K562 (cell line): ENCODE results near the gene SIGLEC6. TPM values are rescaled to one million over a fixed set of nuclear protein-coding genes. Genes with fewer than 3 reads are reported as not detected.

Experiments used
- BRD9 ChIP-seq: fragments of 450-650 bp; IDR thresholded peaks from 2 replicates; pipeline ENCODE4 v1.6.1; 2018; ENCODE audit warnings: low read depth; ENCODE audit not compliant: partially characterized antibody
- DDX20 ChIP-seq: fragments of 450-650 bp; IDR thresholded peaks from 2 replicates; pipeline ENCODE4 v1.6.1; 2016; ENCODE audit warnings: missing genetic modification characterization, low read depth, mild to moderate bottlenecking, missing compliant biosample characterization, moderate library complexity
- EZH2 ChIP-seq: IDR thresholded peaks from 2 replicates; pipeline ENCODE4 v1.6.1; 2012; ENCODE audit warnings: low read depth, mild to moderate bottlenecking, inconsistent platforms, low read length, borderline replicate concordance
- HDGF ChIP-seq: fragments of 450-650 bp; IDR thresholded peaks from 2 replicates; pipeline ENCODE4 v1.6.1; 2016
- OTX1 ChIP-seq: fragments of 450-650 bp; formaldehyde crosslinking; IDR thresholded peaks from 2 replicates; pipeline ENCODE4 v1.4.0; 2022; ENCODE audit warnings: mild to moderate bottlenecking
- POLR2H ChIP-seq: IDR thresholded peaks from 2 replicates; pipeline ENCODE4 v1.6.1; 2016; ENCODE audit warnings: missing genetic modification characterization, low read depth, mild to moderate bottlenecking, control low read depth, missing compliant biosample characterization, moderate library complexity
- SMARCA5 ChIP-seq: fragments of 450-650 bp; IDR thresholded peaks from 2 replicates; pipeline ENCODE4 v1.6.1; 2016
- SUPT5H ChIP-seq: fragments of 450-650 bp; IDR thresholded peaks from 2 replicates; pipeline ENCODE4 v1.6.1; 2016
- TAF1 ChIP-seq: IDR thresholded peaks from 2 replicates; pipeline ENCODE4 v1.6.1; 2011; ENCODE audit warnings: mild to moderate bottlenecking, low read length, moderate library complexity; ENCODE audit not compliant: insufficient read depth, control insufficient read depth, severe bottlenecking; ENCODE audit errors: extremely low read depth
- TAF15 ChIP-seq: fragments of 200-400 bp; formaldehyde crosslinking; IDR thresholded peaks from 2 replicates; pipeline ENCODE4 v1.6.1; 2017; ENCODE audit warnings: mild to moderate bottlenecking, low read depth, low read length, moderate library complexity
- TAF7 ChIP-seq: fragments of 450-650 bp; IDR thresholded peaks from 2 replicates; pipeline ENCODE4 v1.6.1; 2016; ENCODE audit warnings: missing genetic modification characterization, missing compliant biosample characterization
- ZNF318 ChIP-seq, 2 experiments: fragments of 450-650 bp; IDR thresholded peaks; 2 replicates each; pipeline ENCODE4 v1.6.1; 2016; ENCODE audit warnings: mild to moderate bottlenecking in 2 of 2, borderline replicate concordance in 1 of 2, low read depth in 1 of 2, moderate library complexity in 1 of 2
- ZSCAN29 ChIP-seq: fragments of 450-650 bp; IDR thresholded peaks from 2 replicates; pipeline ENCODE4 v1.6.1; 2017
- polyA plus RNA-seq, 8 experiments: library from polyadenylated mRNA; depleted of rRNA in 4 of 8; stranded (reverse) in 5 of 8; unstranded in 3 of 8; fragments of >200 nt; fragmentation: Nextera tagmentation in 2 of 8; fragmentation: Illumina TruSeq in 1 of 8; extraction: Ambion mirVana in 2 of 8; extraction: Trizol in 1 of 8; gene quantifications; 2 replicates each; pipeline versions ENCODE4 v1.2.1 to v1.2.3, GENCODE V29; 2011 to 2014; ENCODE audit warnings: inconsistent platforms in 1 of 8, missing spikeins in 1 of 8
- total RNA-seq, 7 experiments: library from RNA; depleted of rRNA in 6 of 7; stranded (reverse); fragments of >200 nt in 6 of 7; fragmentation: Illumina TruSeq in 2 of 7; extraction: Trizol in 2 of 7; gene quantifications; 2 replicates each; pipeline versions ENCODE4 v1.2.1 to v1.2.3, GENCODE V29; 2011 to 2021; ENCODE audit warnings: low replicate concordance in 1 of 7
- TF ChIP-seq, protein P1 (sequence below): fragments of 450-650 bp; formaldehyde crosslinking; IDR thresholded peaks from 2 replicates; pipeline ENCODE4 v1.4.0; 2022; ENCODE audit warnings: mild to moderate bottlenecking, moderate library complexity
- TF ChIP-seq, protein P2 (sequence below): fragments of 200-800 bp; sonication (Bioruptor generic); IDR thresholded peaks from 2 replicates; pipeline ENCODE4 v1.6.1; 2017; ENCODE audit warnings: missing genetic modification characterization, missing compliant biosample characterization

The SIGLEC6 gene
- total and polyA plus RNA-seq, 9 of the 15 experiments (the other 6 are each of a cell fraction or from before 2014, with no cell fraction given): 0.03 to 17.5 (median 0.71) TPM

GRCh38 chr19:51548213-51548651 is 16.8 kb upstream of the SIGLEC6 start (continued):
- no peak for TF ChIP-seq EZH2
- TF ChIP-seq, protein P1, sequence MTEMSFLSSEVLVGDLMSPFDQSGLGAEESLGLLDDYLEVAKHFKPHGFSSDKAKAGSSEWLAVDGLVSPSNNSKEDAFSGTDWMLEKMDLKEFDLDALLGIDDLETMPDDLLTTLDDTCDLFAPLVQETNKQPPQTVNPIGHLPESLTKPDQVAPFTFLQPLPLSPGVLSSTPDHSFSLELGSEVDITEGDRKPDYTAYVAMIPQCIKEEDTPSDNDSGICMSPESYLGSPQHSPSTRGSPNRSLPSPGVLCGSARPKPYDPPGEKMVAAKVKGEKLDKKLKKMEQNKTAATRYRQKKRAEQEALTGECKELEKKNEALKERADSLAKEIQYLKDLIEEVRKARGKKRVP (CRISPR knock-in tag): 0 out of 2 replicates have a peak, but pooled peaks have one; percentile 39
- TF ChIP-seq HDGF: 0 out of 2 replicates have a peak, but pooled peaks have one; percentile 20
- no peak for TF ChIP-seq ZNF318 (IDR thresholded peaks at IDR 0.05; ENCODE audit: borderline replicate concordance in 1 of 2, low read depth in 1 of 2)
- TF ChIP-seq, protein P2, sequence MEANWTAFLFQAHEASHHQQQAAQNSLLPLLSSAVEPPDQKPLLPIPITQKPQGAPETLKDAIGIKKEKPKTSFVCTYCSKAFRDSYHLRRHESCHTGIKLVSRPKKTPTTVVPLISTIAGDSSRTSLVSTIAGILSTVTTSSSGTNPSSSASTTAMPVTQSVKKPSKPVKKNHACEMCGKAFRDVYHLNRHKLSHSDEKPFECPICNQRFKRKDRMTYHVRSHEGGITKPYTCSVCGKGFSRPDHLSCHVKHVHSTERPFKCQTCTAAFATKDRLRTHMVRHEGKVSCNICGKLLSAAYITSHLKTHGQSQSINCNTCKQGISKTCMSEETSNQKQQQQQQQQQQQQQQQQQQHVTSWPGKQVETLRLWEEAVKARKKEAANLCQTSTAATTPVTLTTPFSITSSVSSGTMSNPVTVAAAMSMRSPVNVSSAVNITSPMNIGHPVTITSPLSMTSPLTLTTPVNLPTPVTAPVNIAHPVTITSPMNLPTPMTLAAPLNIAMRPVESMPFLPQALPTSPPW: peak; percentile 30
- TF ChIP-seq POLR2H (tag): 0 out of 2 replicates have a peak, but pooled peaks have one; percentile 26
- peak; percentile 14 for TF ChIP-seq TAF1
- TF ChIP-seq OTX1: 0 out of 2 replicates have a peak, but pooled peaks have one; percentile 15
- TF ChIP-seq BRD9: peak; percentile 50
- TF ChIP-seq TAF15: no peak
- TF ChIP-seq SUPT5H: peak; percentile 36
- peak; percentile 52; the same call in 1 of the 2 replicates for TF ChIP-seq TAF7 (tag)
- peak; percentile 56; the same call in 1 of the 2 replicates for TF ChIP-seq SMARCA5
- no peak for TF ChIP-seq DDX20 (tag)
- TF ChIP-seq ZSCAN29: no peak
